ENCODE data around the gene ADCY1.

Gene ADCY1

GRCh38 chr7:45646996-45647825, 73.0 kb downstream of the ADCY1 start:
- H3K4me3 ChIP-seq (ENCODE audit: low read depth, low read length), result no peak overlapping the region
- no peak for DNase-seq (ENCODE audit: low read depth)
- TF ChIP-seq, protein P1, sequence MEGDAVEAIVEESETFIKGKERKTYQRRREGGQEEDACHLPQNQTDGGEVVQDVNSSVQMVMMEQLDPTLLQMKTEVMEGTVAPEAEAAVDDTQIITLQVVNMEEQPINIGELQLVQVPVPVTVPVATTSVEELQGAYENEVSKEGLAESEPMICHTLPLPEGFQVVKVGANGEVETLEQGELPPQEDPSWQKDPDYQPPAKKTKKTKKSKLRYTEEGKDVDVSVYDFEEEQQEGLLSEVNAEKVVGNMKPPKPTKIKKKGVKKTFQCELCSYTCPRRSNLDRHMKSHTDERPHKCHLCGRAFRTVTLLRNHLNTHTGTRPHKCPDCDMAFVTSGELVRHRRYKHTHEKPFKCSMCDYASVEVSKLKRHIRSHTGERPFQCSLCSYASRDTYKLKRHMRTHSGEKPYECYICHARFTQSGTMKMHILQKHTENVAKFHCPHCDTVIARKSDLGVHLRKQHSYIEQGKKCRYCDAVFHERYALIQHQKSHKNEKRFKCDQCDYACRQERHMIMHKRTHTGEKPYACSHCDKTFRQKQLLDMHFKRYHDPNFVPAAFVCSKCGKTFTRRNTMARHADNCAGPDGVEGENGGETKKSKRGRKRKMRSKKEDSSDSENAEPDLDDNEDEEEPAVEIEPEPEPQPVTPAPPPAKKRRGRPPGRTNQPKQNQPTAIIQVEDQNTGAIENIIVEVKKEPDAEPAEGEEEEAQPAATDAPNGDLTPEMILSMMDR (IDR thresholded peaks at IDR 0.05; ENCODE audit: control insufficient read depth, extremely low read depth, insufficient read depth), result no peak

DNA sequence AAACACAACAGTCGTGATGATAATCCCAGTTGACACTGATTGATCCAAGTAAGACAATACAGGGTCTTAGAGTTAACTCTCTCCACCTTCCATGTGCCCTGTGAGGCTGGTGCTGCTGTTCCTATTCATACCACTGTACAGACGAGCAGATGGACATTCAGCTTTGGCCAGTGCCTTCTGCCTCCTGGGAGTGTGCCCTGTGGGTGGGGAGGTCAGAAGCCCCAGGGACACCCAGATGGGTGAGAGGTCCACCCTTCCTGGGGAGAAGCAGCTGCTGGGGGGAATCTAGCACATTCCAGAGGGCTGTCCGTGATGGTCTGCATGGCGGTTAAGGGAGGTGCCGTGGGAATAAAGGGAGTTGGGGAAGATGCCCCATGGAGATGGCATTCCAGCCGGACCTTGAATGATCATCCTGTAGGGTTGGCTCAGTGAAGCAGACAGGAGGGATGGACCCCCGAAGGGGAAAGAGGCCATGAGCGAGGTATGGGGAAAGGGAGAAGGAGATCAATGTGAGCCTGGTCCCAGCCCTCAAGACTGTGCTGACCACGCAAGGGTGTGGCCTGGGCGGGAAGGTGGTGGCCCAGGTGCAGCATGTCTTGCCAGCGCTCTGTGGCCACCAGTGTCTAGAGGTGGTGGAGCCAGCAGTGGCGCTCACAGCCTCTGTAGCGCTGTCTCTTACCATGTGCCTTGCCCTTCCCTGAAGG, 74.0 kb downstream of the ADCY1 start:
- TF ChIP-seq, protein P1 (IDR thresholded peaks at IDR 0.05; ENCODE audit: control insufficient read depth, extremely low read depth, insufficient read depth), result no peak
- no peak overlapping the region for H3K4me3 ChIP-seq (ENCODE audit: low read depth, low read length)
- DNase-seq (ENCODE audit: low read depth), result no peak

DNA sequence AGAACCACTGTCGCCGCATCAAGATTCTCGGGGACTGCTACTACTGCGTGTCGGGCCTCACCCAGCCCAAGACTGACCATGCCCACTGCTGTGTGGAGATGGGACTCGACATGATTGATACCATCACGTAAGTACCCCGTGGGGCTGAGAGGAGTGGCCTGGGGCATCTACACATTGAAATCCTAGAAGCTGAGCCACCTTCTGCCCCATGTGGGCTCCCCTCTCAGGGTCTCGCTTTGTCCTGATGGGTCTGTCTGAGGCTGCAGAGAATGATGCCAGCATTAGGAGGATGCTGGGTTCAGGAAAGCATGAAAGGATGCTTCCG, 74.5 kb downstream of the ADCY1 start:
- no peak for DNase-seq (ENCODE audit: low read depth)
- TF ChIP-seq, protein P1 (IDR thresholded peaks at IDR 0.05; ENCODE audit: control insufficient read depth, extremely low read depth, insufficient read depth), result no peak

GRCh38 chr7:45649560-45650346, 75.6 kb downstream of the ADCY1 start:
- no peak overlapping the region for H3K4me3 ChIP-seq (ENCODE audit: low read depth, low read length)
- TF ChIP-seq, protein P1 (IDR thresholded peaks at IDR 0.05; ENCODE audit: control insufficient read depth, extremely low read depth, insufficient read depth), result no peak
- DNase-seq (ENCODE audit: low read depth), result no peak

More for the DNA sequence above, 74.5 kb downstream of the ADCY1 start:
- no peak overlapping the region for H3K4me3 ChIP-seq (ENCODE audit: low read depth, low read length)

DNA sequence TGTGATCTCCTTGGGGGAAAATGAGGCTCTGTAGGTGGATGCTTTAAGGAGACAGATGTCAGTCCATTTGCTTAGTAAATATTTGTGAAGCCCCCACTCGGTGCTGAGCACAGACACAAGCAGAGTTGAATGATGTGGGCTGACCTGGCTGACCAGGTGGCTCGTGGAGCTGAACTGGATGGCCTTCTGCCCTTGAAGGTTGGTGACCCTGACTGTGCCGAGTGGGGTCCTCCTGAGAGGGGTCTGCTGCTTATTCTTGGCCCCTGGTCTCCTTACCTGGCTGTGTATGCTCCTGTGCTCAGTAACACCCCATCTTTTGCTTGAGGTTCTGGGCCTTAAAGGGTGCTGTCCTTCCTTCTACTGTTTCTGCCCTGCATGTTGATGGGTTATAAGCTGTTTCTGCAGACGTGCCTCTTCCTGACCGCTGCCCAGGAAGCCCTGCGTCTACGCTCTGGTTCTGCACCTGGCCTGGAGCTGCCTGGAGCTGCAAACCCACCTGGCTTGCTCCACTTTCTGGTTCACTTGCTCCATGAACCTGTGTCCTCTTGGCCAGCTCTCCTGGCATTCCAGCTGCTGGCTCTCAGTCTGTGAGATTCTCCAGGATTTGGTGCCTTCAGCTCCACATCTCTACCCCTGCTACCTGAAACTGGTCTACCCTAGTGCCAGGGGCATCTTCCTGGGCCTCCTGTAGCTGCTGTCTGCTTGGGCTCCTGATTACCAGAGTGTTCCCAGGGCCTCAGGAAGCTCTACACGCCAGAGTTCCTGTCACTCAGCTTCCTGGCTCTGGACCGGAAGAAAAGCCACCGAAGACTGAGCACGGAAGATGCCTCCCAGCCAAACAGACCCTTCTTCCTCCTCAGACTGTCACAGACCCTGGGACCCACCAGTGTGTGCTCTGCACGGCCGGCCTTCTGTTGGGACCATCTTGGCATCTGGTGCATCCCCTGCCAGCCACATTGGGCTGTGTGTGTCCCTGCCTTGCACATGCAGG, 76.5 kb downstream of the ADCY1 start:
- TF ChIP-seq, protein P1 (IDR thresholded peaks at IDR 0.05; ENCODE audit: control insufficient read depth, extremely low read depth, insufficient read depth), result no peak
- no peak for DNase-seq (ENCODE audit: low read depth)
- no peak overlapping the region for H3K4me3 ChIP-seq (ENCODE audit: low read depth, low read length)

- TF ChIP-seq, protein P1 (IDR thresholded peaks at IDR 0.05; ENCODE audit: control insufficient read depth, extremely low read depth, insufficient read depth), result no peak
- DNase-seq (ENCODE audit: low read depth), result no peak
- no peak overlapping the region for H3K4me3 ChIP-seq (ENCODE audit: low read depth, low read length)
These were observed 77.4 kb downstream of the ADCY1 start for GRCh38 chr7:45651540-45651939.
